Measurements from ENCODE around the gene CFAP65. TPM values are rescaled to one million over a fixed set of nuclear protein-coding genes. Genes with fewer than 3 reads are reported as not detected.

Gene CFAP65
- total RNA-seq, 1 experiment from 2014 or later, result 0.34 TPM

DNA sequence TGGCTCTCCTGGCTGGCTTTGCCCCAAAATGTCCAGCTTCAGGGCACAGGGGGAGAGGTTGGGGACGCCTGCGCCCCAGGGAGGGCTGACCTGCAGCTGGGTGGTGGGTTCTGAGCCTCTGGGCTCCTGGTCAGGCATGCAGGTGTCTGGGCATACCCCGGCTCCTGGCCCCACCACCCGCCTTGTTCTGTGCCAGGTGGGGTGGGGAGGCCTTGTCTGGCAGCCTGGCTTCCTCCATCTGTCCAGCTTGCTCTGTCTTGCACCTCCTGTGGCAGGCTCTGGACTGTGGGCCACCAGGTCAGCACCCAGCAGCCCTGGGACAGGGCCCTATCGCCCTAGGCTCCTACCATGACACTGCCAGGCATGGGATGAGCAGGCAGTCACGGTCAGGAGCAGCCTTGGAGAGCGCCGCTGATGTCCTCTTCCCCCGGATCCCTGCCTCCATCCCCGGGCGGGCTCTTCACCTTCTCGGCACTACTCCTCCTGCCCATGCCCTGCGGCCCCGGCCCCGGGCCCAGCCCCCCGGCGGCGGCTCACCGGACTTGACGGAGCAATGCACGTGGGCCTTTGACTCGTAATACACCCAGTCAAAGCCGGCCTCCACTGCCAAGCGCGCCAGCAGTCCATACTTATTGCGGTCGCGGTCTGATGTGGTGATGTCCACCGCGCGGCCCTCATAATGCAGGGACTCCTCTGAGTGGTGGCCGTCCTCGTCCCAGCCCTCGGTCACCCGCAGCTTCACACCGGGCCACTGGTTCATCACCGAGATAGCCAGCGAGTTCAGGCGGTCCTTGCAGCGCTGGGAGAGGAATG lies 15.8 kb upstream of the CFAP65 start:
- peaks cover 3% of the 10 kb centered on the region for H3K27me3 Mint-ChIP-seq (ENCODE audit: insufficient read depth, unreplicated experiment)
- no peak overlapping the region for H3K4me3 ChIP-seq (ENCODE audit: low read depth, low read length)
- H3K36me3 ChIP-seq (ENCODE audit: control insufficient read depth, insufficient read depth, low read length), result peaks cover 16% of the 10 kb centered on the region
- ChIA-PET CTCF (interaction anchor here (1.5 to 4.7 kb wide), 4 partner anchors 14 to 98 kb away, joined by 3 to 74 read pairs (median 48); no protein-coding TSS in a partner anchor), POLR2A (no interaction called here)
- H3K9me3 Mint-ChIP-seq (ENCODE audit: unreplicated experiment), result no peaks in the 10 kb centered on the region
- BruUV-seq (replicated peaks), result no TSS peak
- peaks cover 40% of the 10 kb centered on the region for H3K36me3 Mint-ChIP-seq (ENCODE audit: insufficient read depth, unreplicated experiment)
- no peak overlapping the region for H3K27ac Mint-ChIP-seq (ENCODE audit: unreplicated experiment)
- no peak for DNase-seq
- no peaks in the 10 kb centered on the region for H3K27me3 ChIP-seq (replicated peaks; ENCODE audit: control insufficient read depth, insufficient read depth, low read length)
- no peak overlapping the region for H3K4me3 Mint-ChIP-seq (ENCODE audit: unreplicated experiment)
- H3K4me1 Mint-ChIP-seq (ENCODE audit: low read depth, unreplicated experiment), result peaks cover 7% of the 10 kb centered on the region
- TF ChIP-seq, protein P1, sequence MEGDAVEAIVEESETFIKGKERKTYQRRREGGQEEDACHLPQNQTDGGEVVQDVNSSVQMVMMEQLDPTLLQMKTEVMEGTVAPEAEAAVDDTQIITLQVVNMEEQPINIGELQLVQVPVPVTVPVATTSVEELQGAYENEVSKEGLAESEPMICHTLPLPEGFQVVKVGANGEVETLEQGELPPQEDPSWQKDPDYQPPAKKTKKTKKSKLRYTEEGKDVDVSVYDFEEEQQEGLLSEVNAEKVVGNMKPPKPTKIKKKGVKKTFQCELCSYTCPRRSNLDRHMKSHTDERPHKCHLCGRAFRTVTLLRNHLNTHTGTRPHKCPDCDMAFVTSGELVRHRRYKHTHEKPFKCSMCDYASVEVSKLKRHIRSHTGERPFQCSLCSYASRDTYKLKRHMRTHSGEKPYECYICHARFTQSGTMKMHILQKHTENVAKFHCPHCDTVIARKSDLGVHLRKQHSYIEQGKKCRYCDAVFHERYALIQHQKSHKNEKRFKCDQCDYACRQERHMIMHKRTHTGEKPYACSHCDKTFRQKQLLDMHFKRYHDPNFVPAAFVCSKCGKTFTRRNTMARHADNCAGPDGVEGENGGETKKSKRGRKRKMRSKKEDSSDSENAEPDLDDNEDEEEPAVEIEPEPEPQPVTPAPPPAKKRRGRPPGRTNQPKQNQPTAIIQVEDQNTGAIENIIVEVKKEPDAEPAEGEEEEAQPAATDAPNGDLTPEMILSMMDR (IDR thresholded peaks at IDR 0.05; ENCODE audit: insufficient read depth in 1 of 2, low read depth in 1 of 2, low read length in 1 of 2, severe bottlenecking in 1 of 2, unreplicated experiment in 1 of 2), result no peak
- no peaks in the 10 kb centered on the region for H3K9me3 ChIP-seq
- intact Hi-C loops (cut with micrococcal nuclease; ENCODE audit: unreplicated experiment), result loop anchor here (5.0 kb wide), 2 partner anchors 55 to 240 kb away; no protein-coding TSS in a partner anchor
- peaks cover 11% of the 10 kb centered on the region for H3K4me1 ChIP-seq

DNA sequence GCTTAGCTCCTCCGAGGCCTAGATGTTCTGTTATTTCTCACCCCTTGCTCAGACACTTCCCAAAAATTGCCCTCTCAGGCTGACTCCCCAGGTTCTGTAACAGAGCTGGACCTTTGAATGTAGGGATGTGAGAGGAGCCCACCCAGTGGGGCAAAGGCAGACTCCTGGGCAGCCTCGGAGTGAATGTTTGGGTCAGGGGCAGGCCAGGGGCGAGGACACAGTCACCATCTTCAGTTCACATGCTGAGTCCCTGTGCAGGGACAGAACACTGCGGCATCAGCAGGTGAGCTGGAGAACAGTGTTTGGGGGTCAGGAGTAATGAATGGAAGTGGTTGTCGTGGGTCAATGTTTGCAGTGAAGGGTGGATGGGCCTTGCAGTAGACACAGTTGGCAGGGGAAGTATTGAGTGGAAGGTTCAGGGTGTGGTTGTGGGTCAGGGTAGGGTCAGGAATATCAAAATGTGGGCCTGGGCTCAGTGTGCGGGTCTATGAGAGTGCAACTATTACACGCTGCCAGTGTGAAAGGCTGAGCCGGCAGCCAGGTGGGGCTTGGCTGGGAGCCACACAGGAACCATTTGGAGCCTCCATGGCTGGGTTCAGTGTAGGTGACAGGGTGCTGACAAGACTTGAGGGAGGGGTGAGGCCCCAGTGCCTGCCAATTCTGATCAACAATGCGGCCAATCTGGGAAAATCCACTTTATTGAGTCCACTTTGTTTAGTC lies 15.0 kb upstream of the CFAP65 start:
- H3K9me3 Mint-ChIP-seq (ENCODE audit: unreplicated experiment), result no peaks in the 10 kb centered on the region
- H3K27ac Mint-ChIP-seq (ENCODE audit: unreplicated experiment), result no peak overlapping the region
- H3K4me1 Mint-ChIP-seq (ENCODE audit: low read depth, unreplicated experiment), result peaks cover 3% of the 10 kb centered on the region
- H3K4me1 ChIP-seq, result peaks cover 11% of the 10 kb centered on the region
- no peaks in the 10 kb centered on the region for H3K9me3 ChIP-seq
- BruUV-seq (replicated peaks), result no TSS peak
- peaks cover 40% of the 10 kb centered on the region for H3K36me3 Mint-ChIP-seq (ENCODE audit: insufficient read depth, unreplicated experiment)
- intact Hi-C loops (cut with micrococcal nuclease; ENCODE audit: unreplicated experiment), result loop anchor here (5.0 kb wide), 2 partner anchors 54 to 241 kb away; no protein-coding TSS in a partner anchor
- ChIA-PET POLR2A (no interaction called here), CTCF (interaction anchor here (0.8 to 1.5 kb wide), 4 partner anchors 16 to 239 kb away, joined by 3 read pairs; no protein-coding TSS in a partner anchor)
- peaks cover 16% of the 10 kb centered on the region for H3K36me3 ChIP-seq (ENCODE audit: control insufficient read depth, insufficient read depth, low read length)
- no peak overlapping the region for H3K4me3 Mint-ChIP-seq (ENCODE audit: unreplicated experiment)
- H3K27me3 Mint-ChIP-seq (ENCODE audit: insufficient read depth, unreplicated experiment), result peaks cover 2% of the 10 kb centered on the region
- H3K27me3 ChIP-seq (replicated peaks; ENCODE audit: control insufficient read depth, insufficient read depth, low read length), result no peaks in the 10 kb centered on the region
- TF ChIP-seq, protein P1 (IDR thresholded peaks at IDR 0.05; ENCODE audit: insufficient read depth in 1 of 2, low read depth in 1 of 2, low read length in 1 of 2, severe bottlenecking in 1 of 2, unreplicated experiment in 1 of 2), result no peak
- no peak for DNase-seq
- H3K4me3 ChIP-seq (ENCODE audit: low read depth, low read length), result no peak overlapping the region
